Left hindlimb (tissue), 1 donor: ENCODE measurements around the gene CDH5.
"Not testable (repeated sequence)": the region's sequence is repeated elsewhere in the genome, so short reads cannot be mapped to it uniquely, and the experiment has no call there.

ENCODE experiments used
- DNase-seq: peaks from one replicate; pipeline ENCODE4 v3.0.0-alpha.2; 2018

CDH5 gene

DNA sequence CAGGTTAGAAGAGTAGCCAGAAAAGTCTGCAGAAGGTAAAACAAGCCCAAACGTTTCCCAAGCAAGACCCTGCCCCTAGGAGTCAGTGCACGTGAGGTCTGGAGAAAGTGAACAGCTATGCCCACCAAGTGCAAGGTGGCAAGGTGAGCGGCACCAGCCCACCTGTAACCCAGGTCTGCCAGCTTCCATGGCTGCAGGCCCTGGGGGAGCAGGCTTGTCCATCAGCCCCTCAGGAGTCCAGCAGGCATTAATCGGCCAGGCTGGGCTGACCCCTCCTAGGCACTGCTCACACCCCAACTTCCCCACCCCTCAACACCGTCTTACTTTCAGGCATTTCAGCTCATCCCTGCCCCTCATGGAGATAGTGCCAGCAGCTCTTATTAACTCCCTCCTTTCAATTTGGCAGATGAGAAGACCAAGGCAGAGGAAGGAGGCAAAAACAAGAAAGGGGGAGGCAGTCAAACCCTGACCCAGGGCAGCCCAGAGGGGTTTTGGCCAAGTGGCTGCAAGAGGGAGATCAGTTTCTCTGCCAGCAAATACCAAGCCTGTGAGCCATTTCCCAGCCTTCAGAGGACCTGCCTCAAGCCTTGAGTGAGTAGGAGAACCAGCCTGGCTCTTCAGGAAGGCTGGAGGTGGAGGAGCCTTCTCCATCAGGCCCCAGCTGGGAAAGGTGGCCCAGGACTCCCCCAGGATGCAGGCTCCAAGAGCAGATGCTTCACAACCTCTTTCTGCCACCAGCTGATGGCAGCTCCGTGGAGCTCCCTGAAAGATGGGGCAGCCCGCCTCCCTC is 75.3 kb downstream of the CDH5 start:
- DNase-seq = no peak

DNA sequence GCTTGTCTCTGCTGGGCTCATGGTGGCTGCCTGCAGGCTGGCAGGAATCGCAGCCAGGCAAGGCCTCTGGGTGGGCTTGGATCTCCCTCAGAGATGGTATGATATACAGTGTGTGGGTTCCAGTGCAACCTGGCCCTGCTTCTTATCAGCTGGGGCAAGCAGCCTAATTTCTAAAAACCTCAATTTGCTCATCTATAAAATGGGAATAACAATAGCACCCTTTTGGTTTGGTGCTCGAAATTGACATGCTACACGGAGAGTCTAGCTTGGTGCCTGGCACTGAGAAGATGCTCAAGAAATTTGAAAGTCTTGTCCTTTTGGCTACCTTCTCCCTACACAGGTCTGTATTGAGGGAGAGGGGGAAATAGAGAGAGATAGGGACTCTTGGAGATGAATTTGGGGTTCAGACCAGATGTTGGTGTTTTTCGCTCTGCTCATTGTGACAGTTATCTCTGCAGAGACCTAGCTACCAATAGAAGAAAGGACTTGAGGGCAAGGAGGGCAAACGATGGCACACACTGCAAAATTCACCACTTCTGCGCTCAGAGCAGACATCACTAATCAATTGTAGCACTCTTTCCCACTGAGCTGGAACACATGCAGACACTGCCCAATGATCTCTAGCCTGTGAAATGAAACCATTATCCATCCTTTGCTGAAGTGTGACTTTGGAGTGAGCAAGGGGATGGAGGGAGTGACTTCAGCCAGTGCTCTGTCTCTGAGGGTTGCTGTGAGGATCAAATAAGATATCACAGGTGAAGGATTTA is 76.2 kb downstream of the CDH5 start:
- no peak for DNase-seq

DNA sequence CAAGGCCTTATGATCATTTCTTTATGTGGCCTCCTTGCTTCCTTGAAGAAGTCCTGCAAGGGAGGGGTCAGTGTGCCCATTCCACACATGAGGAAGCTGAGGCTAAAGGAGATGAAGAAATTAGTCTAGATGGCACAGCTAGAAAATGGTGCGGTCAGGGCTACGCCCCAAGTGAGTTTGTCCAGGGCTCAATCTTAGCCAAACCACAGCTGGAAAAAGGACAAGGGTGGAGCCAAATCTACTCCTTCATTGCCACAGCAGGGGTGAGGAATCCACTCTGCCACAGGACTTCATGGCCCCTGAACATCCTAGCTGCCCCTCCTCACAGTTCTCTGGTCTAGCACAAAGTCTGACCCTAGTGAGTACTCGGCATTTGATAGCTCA is 76.8 kb downstream of the CDH5 start:
- no peak for DNase-seq

DNA sequence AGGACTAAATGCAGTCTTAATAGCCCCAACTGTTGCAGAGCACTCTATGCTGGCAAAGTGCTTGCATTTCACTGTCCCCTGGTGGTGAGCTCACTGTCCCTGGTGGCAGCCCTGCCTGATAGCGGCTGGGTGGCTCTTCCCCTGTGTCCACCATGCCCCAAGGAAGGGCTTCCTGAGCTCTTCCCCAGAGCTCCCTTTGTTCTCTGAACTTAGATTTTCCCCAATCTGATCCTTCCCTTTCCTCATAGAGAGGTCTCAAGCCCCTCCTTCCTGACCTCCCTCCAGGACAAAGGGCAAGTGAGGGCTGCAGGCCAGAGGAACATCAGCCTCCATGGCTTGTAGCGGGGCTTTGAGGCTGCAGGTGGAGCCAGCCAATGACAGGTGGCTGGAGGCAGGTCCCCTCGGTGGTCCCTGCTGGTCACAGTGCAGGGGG is 77.6 kb downstream of the CDH5 start:
- no peak for DNase-seq

DNA sequence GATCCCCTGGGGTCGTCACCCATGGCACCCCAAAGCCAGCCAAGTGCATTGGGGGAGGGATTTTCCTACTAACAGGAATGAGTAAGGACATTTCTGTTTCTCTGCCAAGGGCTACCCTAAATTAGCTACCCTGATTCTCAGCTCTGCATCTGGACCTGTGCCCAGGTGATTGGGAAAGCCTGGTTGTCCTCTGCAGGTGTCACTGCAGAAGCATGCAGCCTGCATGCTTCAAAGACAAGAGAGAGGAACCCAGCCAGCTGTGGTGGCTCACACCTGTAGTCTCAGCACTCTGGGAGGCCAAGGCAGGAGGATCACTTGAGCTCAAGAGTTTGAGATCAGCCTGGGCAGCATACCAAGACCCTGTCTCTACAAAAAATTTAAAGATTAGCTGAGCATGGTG is 80.2 kb downstream of the CDH5 start:
- DNase-seq = no peak

DNA sequence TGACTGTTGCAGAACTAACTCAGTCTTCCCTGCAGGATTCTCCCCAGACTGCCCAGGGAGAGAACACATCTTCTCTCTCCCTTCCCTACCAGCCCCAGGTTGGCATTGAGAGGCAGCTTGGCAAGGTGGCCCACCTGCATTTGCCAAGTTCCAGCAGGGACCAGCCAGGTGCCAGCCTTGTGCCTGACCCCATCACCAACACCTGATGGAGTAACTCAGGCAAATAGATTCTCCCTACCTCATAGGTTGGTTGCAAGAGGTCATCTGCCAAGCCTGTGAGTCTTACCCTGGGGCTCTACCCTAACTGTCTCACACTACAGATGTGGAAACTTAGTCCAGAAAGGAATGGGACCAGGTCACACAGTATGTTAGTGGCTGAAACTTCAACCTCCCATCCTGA is 81.0 kb downstream of the CDH5 start:
- DNase-seq = no peak

DNA sequence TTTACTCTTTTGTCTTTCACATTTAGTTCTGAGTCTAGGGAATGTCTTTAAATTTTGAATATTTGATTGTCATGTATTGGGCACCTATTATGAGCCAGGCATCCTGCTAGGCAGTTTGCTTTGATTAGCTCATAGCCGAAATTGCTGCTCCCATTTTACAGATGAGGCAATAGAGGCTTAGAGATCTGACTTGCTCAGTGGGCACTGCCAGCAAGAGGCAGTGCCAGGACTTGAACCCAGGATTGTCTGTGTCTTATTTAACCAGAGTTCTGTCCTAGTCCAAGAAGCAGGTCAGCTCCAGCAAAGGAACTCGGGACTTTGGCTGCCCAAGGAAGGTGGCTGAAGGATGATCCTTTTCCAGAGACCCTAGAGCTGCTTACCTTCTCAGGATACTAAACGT is 85.1 kb downstream of the CDH5 start:
- DNase-seq = no peak

DNA sequence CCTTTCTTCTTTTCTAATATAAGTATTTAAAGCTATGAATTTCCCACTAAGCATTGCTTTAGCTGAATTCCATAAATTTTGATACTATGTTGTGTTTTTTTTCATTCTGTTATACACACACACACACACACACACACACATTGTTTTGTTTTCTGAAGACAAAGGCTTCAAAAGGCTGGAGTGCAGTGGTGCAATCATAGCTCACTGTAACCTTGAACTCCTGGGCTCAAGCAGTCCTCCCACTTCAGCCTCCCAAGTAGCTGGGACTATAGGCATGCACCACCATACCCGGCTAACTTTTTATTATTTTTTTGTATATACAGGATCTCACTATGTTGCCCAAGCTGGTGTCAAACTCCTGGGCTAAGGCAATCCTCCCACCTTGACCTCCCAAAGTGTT is 86.7 kb downstream of the CDH5 start:
- DNase-seq = not testable (repeated sequence)
